ENCODE results near the gene ADK. TPM values are rescaled to one million over a fixed set of nuclear protein-coding genes. Genes with fewer than 3 reads are reported as not detected.

Gene ADK
- total RNA-seq, 1 donor from 2014 or later: 40.8 TPM

- no peak for DNase-seq (ENCODE audit: low spot score)
Measured at GRCh38 chr10:74600170-74600569, 449.1 kb downstream of the ADK start.

- no peak for DNase-seq (ENCODE audit: low spot score)
Measured at GRCh38 chr10:74602576-74602975, 451.6 kb downstream of the ADK start.

GRCh38 chr10:74610299-74610698, 459.3 kb downstream of the ADK start:
- DNase-seq (ENCODE audit: low spot score): no peak

GRCh38 chr10:74612195-74612594, 461.2 kb downstream of the ADK start:
- DNase-seq (ENCODE audit: low spot score): no peak

GRCh38 chr10:74620626-74621025, 469.6 kb downstream of the ADK start:
- DNase-seq (ENCODE audit: low spot score): no peak

- no peak for DNase-seq (ENCODE audit: low spot score)
Measured at GRCh38 chr10:74623786-74624185, 472.8 kb downstream of the ADK start.

- no peak for DNase-seq (ENCODE audit: low spot score)
Measured at GRCh38 chr10:74624501-74624900, 473.5 kb downstream of the ADK start.

GRCh38 chr10:74628136-74628535, 477.1 kb downstream of the ADK start:
- no peak for DNase-seq (ENCODE audit: low spot score)

GRCh38 chr10:74634995-74635536, 484.0 kb downstream of the ADK start:
- no peak for DNase-seq (ENCODE audit: low spot score)

- DNase-seq (ENCODE audit: low spot score): no peak
Measured at GRCh38 chr10:74635655-74636054, 484.6 kb downstream of the ADK start.

- no peak for DNase-seq (ENCODE audit: low spot score)
Measured at GRCh38 chr10:74637685-74638084, 486.7 kb downstream of the ADK start.

GRCh38 chr10:74640134-74640921, 489.3 kb downstream of the ADK start:
- DNase-seq (ENCODE audit: low spot score): no peak

- no peak for DNase-seq (ENCODE audit: low spot score)
Measured at GRCh38 chr10:74641659-74642058, 490.6 kb downstream of the ADK start.

- no peak for DNase-seq (ENCODE audit: low spot score)
Measured at GRCh38 chr10:74642901-74643595, 492.0 kb downstream of the ADK start.

GRCh38 chr10:74643596-74643975, 492.6 kb downstream of the ADK start:
- no peak for DNase-seq (ENCODE audit: low spot score)

- no peak for DNase-seq (ENCODE audit: low spot score)
Measured at GRCh38 chr10:74644738-74645137, 493.7 kb downstream of the ADK start.

GRCh38 chr10:74645692-74646091, 494.7 kb downstream of the ADK start:
- DNase-seq (ENCODE audit: low spot score): no peak

GRCh38 chr10:74650613-74651012, 499.6 kb downstream of the ADK start:
- DNase-seq (ENCODE audit: low spot score): no peak

GRCh38 chr10:74651565-74651964, 500.5 kb downstream of the ADK start:
- DNase-seq (ENCODE audit: low spot score): no peak

- DNase-seq (ENCODE audit: low spot score): no peak
Measured at GRCh38 chr10:74652664-74653063, 501.6 kb downstream of the ADK start.

GRCh38 chr10:74658511-74658910, 507.5 kb downstream of the ADK start:
- no peak for DNase-seq (ENCODE audit: low spot score)

- no peak for DNase-seq (ENCODE audit: low spot score)
Measured at GRCh38 chr10:74662635-74663034, 511.6 kb downstream of the ADK start.

GRCh38 chr10:74669210-74669609, 518.2 kb downstream of the ADK start:
- DNase-seq (ENCODE audit: low spot score): no peak

All from ureter (tissue), 1 donor.